ENCODE measurements around the gene CAPZB.

The CAPZB gene

DNA sequence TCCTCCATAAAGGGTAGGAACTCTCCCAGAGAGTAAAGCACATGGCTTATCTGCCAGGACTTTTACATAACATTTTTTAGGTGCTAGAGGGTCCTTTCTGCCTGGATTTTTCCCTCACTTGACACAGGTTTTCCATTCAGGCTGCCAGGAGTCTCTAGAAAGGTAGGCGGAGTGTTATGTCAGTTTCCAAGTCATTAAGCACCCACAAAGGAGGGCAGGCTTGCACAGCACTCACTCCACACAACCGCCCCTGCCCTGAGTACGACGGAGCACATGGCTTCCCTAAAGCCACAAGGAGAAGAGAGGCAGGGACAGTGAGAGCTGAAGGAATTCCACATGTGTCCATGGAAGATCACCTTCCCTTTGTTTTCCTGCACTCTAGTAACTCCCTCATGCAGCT, 55.7 kb downstream of the CAPZB start:
- DNase-seq (ENCODE audit: low read depth): no peak

DNA sequence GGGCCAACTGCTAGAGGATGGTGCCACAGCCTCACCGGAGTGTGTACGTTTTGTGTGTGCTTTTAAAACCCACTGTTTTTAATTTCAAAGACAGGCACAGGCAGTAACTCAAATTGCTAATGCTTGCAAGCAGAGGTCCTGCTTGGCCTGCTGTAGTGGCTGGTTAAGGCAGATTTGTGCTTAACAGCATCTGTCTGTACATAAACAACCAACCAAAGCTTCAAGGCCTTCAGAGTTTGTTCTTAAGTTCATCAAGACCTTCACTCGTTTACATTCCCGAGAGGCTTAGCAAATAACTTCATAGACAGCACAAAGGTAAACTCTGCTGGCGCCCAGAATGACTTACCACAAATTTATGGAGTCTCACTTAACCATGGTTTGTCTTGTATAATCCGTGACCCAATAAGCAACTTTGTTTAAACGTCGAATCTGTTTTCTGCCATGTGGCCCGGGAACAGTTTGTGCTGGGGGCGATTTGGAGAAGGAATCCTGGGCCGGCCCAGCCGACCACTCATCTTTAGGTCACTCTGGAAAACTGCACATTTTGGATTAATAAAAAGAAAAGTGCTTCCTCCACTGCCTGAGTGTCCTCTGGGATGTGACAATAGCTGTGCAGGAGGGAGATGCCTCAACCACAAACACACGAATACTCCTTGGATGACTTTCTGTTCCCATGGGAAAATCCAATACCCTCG, 58.1 kb downstream of the CAPZB start:
- no peak for DNase-seq (ENCODE audit: low read depth)

DNA sequence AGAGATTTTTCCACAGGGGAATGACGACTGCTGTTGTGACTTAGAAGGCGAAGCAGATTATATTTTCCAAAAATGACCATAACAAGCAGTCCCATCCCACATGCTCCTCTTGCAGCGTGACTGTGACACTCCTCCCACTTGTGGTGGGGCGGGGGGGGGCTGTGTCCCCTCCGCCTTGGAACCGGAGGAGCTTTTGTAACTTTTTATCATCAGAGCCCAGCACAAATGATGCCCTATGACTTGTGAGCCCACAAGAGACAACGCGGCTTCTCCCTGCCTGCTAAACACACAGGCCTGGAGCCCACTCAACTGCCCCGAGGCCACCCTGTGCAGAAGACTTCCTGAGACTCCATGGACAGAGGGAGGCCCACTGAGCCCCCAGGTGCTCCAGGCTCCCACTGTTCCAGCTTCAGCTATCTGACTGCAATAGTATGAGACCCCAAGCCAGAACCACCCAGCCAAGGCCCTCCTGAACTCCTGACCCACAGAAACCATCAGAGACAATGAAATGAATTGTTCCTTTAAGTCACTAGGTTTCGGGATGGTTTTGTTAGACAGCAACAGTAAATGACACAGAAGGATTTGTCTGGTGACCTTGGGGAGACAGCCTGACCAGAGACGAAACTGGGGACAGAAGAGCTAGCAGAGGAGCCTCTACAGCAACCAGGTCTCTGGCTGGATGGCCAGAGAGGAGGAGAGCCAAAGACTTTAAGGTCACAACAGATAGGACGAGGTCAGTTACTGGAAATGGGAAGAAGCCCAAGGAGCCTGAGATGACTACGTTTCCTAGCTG, 58.8 kb downstream of the CAPZB start:
- DNase-seq (ENCODE audit: low read depth): no peak

DNA sequence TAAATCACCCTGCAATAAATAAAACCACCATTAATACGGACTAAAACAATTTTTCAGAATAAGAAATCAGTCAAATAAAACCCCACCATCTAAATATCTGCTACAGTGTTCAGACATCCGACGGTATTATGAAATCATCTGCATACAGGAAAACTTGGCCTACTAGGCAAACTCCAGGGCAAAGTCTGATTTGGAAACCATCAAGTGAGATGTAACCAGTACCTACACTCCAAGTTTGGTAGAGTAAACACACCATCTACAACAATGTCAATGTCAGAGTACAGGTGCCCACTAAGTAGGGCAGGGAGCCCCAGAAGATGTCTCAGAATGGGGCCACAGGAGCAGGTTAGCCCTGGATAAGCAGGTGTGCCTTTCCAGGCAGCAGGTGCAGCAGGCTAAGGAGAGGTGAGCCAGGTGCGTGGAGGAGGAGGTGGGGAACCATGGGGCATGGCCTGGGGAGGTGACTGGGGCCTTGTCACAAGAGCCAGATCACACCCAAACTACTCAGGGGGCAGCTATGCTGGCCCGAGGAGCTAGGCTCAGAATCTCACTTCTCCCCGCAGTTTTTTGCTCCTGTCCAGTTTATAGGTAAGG, 59.6 kb downstream of the CAPZB start:
- DNase-seq (ENCODE audit: low read depth): no peak

DNA sequence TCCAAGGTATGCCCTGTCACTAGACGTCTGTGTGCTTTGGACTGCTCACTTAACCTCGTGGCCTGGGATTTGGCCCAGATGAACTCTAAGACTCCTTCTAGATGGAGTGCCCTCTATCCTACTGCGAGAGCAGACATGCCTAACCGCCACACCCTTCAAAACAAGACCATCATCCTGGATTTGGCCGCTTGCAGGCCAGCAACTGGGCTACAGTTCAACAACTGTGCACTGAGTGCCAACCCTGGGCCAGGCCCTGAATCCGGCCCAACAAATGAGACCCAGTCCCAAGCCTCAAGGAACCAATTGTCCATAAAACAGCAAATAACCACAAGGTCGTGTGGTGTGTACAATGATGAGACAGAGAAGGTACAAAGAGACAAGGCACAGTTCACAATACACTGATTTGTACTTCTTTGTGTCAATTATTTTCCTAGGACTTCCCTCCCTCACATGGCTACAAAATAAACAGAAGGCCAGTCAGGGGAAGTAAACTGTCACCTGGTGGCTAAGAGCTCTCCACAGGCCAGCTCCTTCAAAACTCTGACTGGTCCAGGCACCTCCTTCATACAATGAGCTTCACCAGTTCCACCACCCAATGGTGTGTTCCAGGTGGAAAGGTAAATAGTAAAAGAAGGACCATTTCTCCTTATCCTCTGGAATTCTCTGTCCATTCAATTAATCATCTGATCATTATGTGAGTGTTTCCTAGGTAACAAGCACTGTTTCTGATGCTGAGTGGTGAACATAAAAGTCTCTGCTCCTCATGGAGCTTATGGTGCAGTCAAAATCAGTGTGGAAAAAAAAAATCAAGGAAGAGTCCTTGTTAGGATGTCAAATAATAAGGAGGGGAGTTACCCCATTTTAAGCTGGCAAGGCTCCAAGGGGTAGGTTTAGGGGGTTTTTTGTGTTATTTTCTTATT, 60.4 kb downstream of the CAPZB start:
- no peak for DNase-seq (ENCODE audit: low read depth)

DNA sequence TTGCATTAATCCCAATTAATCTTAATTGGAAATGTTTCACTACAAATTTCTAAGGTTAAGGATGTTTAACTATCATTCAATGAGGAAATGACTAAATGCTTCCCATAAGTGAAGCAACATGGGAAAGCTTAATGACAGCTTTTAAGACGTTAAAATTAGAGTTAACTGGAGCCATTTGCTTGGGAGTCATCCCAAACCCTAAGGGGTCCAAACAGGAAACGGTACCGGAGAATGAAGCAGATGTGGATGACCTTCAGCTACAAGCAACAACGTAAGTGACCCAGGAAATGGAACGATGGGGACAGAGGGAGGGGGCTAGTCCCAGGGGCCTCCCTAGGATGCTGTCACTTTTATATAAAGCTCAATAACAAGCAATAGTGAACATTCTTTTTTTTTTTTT, 62.2 kb downstream of the CAPZB start:
- DNase-seq (ENCODE audit: low read depth): no peak

DNA sequence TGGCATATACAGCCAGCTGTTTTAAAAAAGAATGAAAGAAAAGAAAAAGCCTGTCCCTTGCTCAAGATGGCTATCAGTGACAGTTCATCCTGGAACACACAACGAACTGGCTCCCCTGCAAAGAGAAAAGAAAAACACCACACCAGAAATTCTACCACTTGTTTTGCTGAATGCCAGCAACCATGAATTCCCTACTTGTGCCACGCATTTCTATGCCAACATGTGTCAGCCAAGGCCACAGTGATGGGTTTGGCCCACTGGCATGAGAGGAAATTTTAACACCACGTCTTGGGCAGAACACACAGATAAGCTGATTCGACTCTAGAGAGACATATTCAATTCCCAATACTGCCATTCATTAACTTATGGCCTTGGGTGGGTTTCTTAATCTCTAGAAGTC, 64.0 kb downstream of the CAPZB start:
- DNase-seq (ENCODE audit: low read depth): no peak

DNA sequence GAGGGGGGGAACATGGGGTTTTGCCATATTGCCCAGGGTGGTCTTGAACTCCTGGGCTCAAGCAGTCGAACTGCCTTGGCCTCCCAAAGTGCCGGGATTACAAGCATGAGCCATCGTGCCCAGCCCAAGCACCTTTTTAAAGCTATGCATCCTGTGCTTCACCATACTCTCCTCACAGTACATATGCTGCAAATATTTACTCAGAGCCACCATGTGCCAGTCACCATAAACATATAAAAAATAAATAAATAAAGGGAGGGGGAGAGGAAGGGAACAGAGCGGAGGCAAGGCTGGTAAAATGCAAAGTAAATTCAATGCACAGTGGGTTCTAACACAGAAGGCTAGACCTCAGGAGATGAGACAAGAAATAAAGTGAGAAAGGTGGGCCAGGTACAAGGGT, 64.7 kb downstream of the CAPZB start:
- no peak for DNase-seq (ENCODE audit: low read depth)

DNA sequence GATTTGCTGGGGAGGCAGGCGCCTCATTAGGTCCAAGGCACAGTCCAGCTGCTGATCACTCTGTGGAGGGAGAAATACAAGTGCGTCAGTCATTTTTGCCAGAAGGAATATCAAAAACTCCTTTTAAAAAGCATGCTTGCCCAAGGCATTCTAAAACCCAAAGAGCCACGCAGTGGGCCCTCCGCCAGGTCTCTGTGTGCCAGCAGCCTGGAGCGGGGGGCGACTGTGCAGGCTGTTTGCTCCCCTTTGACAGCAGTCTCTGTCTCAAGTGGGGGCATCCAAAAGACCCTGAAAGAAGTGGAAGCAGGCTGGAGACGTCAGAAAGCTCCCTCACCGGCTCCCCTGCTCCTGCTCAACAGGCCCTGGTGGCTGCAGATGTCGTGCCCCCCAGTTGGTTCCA, 65.6 kb downstream of the CAPZB start:
- no peak for DNase-seq (ENCODE audit: low read depth)

DNA sequence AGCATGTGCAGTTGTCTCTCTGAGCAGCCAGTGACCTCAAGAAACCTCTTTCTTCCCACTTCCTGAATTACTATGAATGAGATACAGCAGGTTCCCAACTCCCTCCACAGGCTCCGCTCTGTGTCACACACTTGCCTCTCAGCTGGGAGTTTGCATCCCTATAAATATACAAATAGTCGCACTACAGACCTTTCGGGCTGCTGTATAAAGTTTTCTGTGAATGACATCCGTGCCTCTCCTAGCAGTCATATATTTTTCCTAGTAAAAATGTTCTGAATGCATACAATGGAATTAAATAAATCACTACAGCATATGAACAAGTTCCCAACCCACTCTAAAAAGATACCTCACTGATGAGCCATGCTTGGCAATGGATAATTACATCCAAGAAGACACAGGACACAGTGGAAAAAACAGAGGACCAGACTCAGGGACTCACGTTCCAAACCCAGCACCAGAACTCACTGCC, 66.8 kb downstream of the CAPZB start:
- DNase-seq (ENCODE audit: low read depth): no peak

DNA sequence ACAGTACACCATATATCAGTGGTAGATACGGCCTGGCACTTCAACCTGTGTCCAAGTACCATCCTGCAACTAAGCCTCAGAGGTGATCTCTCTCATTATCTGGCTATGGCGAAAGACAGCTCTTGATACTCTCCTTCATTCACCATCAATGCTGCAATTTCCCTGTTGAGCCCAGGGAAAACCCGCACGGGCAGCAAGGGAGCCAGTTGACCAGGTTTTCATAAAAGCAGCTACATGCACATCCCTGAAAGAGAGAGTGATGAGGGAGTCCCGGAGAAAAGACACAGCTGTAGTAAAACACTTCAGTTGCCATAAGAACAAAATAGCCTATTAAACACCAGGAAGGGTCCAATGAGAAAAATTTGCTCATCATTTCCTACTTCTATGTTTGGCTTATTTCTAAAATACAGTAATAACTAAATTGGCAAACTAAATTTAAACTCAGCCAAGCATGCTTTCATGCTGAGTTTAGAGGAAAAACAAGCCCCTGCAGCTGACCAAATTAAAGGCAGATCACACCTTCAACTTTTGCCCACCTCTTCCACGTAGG, 68.3 kb downstream of the CAPZB start:
- DNase-seq (ENCODE audit: low read depth): no peak

DNA sequence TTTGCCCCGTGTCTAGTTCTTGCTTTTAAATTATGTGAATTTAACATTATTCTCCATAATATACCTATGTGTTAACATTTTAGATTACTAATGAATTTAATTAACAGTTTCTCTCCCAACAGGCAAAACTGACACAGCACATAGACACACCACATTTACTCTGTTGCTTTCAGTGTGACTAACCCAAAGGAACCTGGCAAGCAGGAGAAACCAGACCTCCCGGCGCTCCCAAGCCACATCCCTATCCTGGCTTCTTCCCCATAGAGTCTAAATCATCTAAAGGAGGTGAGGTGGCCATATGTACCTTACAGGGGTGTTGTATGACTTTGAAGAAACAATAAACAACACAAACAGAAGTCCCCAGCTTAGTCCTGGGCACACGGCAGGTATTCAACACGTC, 69.2 kb downstream of the CAPZB start:
- no peak for DNase-seq (ENCODE audit: low read depth)

DNA sequence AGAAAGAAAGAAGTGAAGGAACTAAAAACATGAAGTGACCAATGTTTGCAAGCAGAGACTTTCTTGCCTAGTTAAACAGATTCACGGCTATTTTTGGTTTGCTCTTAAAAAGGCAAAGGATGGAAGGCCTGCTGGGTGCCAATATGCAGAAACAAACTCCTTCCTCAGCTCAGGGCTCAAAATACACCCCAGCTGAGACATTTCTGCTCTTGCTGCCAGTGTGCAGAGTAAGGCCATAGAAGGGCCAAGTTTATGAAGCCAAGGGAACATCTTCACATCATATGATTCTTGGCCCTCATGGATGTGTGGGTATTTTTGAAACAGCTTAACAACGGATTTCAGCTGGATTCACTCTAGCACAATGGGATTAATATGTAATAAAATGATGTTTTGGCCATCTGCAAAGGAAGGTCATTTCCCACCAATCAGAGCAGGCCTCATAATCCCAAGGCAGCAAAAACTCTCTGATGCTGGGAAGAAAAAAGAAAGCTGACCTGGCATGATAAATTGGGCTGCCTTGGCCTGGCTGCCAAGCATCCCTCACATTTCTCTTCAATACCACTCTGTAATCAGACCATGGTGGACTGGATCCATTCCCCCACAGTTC, 70.7 kb downstream of the CAPZB start:
- no peak for DNase-seq (ENCODE audit: low read depth)

DNA sequence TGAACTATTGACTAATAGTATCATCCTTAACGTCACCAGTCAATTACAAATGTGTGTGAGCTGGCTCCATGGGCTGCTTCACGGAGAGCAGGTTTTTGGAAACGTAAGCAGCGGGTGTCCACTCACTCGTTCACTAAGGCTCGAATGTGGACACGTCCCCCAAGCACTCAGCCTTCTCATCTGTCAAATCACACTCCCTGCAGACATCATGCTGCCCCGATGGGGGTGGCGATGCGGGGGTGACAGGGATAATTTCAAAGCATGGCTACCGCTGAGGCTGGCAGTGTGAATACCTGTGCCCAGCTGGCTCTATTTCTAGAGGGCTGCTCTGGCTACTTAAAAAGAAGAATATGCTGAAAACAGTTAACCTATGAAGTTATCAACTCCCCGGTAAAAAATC, 71.3 kb downstream of the CAPZB start:
- no peak for DNase-seq (ENCODE audit: low read depth)

DNA sequence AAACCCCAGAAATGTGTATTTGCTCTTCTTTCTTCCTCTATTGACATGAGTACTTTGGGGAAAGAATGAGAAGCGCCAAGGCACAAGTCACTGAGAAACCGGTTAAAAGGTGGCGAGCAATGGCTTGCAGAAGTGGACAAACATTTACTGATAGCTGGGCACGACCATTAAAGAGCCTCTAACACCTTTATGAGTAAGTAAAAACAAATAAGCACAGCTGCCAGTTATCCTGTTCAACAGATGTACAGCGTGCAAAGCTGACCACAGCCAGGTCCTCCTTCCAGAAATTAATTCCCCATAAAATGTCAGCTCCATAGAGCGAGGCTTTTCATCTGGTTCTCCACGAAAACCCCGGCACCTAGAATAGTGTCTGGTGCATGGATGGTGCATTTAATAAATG, 72.7 kb downstream of the CAPZB start:
- no peak for DNase-seq (ENCODE audit: low read depth)

DNA sequence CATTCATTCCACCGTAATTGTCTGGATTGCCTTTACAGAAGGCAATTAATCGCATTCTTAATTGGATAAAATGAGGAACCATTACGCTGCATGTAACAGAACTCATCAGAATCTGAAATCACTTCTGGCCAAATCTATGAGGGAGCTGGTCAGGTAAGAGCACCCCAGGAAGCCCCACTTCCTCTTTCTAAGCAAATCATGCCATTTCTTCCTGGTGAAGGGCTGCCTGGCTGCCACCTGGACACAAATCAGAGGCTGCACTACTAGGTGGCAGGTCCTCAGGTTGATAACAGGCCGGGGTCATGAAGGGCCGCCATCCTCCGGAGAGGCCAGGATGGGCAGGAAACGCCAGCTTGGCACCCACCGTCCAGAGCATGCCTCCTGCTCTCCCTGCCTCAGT, 73.7 kb downstream of the CAPZB start:
- no peak for DNase-seq (ENCODE audit: low read depth)

DNA sequence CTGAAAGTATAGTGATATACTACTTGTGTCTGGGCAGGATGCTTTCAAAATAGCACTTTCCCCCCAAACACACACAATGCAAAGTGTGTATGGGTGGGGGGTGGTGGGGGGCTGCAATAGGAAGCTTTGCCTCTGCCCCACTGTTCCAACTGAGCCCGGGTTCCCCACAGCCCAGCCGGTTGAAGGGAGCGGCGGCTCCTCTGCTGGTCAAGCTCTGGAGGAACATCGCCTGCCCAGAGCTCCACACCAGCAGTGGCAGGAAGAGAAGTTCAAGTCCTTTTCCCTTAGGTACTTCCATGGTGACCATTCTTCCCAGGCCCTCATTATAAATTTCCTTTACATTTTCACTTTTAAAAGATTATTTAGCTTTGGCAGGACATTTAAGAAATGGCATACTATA, 74.9 kb downstream of the CAPZB start:
- no peak for DNase-seq (ENCODE audit: low read depth)

DNA sequence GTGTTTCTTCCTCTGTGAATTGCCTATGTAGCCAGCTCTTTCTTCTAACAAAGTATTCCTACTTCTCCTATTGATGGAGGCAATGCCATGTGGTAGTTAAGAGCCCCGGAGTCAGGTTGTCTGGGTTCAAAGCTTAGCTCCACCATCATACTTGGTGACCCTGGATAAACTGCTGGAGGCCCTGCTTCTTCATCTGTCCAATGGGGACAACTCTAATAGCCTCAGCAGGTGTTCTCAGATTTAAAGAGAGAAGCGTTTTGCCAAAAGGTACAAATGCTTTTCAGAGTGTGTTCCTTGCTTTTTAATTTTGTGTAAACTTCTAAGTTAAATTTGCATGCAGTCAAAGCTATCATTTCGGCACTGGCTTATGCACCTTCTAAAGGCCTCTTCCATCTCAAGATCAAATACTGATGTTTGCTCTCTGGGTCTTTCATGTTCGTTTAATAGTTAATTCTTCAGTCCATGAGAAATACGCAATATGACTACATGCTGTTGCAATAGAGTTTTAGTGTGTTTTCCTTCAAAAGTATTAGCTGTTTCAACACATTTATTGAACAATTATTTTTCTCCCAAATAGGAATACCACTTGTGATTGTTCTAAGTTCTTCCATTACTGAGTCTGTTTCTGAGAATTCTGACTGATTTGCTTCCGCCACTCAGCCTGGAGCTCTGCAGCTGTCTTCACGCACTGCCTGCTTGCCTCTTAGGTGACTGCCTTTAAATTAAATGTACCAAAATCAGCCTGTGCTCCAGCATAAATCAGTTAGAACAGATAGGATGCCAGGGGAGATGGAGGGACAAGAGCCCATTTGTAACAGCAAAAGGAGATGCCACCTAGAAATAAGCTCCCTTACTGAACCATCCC, 75.6 kb downstream of the CAPZB start:
- DNase-seq (ENCODE audit: low read depth): no peak

DNA sequence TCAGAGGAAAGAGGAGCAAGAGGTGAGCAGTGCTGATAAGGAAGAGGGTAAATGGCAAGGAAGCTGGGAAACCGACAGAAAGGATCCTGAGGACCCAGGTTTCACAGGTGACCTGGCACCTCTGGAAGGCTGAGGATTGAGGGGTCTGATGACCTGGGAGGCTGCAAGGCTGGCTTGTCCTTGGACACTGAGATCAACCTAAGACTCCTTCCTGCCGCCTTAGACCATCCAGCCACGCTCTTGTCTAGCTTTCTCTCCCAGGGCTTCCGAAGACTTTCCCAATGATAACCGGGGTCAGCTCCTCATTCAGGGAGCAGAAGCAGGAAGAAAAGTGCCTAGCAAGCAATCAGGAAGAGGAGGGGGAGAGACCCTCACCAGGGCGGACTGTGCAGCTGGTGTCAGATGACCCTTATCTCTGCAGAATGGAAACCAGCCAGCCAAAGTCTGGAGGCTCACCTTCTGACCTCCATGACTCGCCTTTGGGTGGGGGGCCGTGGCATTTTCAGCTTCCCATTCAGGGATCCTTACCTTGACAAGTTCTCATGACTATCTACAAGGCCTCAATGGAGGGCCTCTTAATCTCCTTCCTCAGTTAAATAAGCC, 77.7 kb downstream of the CAPZB start:
- no peak for DNase-seq (ENCODE audit: low read depth)

DNA sequence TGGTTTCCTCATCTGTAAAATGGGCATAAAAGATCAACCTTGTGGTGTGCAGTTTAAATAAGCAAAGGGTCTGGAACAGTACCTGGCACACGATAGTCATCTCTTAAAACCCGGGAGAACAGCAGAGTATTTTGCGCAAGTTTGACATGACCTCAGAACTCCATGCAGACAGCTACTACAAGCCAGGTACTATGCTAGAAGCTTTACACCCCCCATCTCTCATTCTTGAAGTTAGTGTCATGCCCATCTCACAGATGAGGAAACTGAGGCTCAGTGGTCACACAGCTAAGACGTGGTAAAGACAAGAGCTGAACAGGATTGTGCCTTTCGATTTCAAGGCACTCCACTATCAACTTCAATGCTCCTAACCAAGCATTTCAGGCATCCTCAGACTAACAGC, 78.7 kb downstream of the CAPZB start:
- no peak for DNase-seq (ENCODE audit: low read depth)
